Inferior parietal cortex (tissue), 1 donor: ENCODE measurements around the gene GSG1L.

Experiments used
- DNase-seq: peaks from one replicate; pipeline ENCODE4 v3.0.0-alpha.2; 2016; ENCODE audit errors: extremely low spot score

The GSG1L gene

DNA sequence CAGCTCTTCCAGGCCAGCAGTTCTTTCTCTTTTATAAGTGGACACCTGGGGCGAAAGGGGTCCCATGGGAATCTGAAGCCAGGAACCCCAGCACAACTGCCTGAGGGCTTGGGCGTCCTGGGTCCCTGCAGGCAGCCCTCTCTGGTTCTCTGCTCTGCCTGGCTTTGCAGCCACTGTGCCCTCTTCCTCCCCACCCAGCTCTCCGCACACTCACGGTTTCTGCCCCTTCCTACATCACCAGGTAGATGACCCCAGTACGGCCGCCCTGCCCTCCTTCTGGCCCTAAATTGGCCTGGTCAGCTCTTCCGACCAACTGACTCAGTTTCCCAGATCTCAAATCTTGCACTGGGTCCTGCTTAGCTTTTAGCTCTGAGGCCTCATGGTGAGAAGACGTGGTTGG is 288.3 kb downstream of the GSG1L start:
- DNase-seq, result no peak

DNA sequence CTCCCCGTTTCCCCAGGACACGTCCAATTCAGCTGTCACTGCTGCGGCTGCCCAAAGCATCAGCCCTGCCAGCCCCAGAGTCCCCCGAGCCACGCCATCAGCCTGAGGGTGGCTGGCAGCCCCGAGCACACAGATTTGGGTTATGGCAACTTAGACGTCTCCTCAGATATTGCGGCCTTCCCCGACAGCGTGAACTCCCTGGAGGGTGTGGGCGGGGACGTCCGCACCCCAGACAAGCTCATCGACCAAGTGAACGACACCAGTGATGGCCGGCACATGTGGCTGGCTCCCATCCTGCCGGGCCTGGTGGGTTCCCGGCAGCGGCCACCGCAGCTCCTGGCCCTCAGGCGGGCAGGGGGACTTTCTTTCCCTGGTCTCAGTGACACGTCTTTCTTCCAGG is 288.7 kb downstream of the GSG1L start:
- DNase-seq, result no peak

GRCh38 chr16:27773344-27773743 is 290.2 kb downstream of the GSG1L start:
- DNase-seq, result no peak

GRCh38 chr16:27772093-27772825 is 291.3 kb downstream of the GSG1L start:
- DNase-seq, result no peak

GRCh38 chr16:27771201-27771910 is 292.2 kb downstream of the GSG1L start:
- no peak for DNase-seq

GRCh38 chr16:27770271-27771196 is 293.0 kb downstream of the GSG1L start:
- no peak for DNase-seq

- no peak for DNase-seq
Measured at GRCh38 chr16:27769561-27770255, 293.8 kb downstream of the GSG1L start.

DNA sequence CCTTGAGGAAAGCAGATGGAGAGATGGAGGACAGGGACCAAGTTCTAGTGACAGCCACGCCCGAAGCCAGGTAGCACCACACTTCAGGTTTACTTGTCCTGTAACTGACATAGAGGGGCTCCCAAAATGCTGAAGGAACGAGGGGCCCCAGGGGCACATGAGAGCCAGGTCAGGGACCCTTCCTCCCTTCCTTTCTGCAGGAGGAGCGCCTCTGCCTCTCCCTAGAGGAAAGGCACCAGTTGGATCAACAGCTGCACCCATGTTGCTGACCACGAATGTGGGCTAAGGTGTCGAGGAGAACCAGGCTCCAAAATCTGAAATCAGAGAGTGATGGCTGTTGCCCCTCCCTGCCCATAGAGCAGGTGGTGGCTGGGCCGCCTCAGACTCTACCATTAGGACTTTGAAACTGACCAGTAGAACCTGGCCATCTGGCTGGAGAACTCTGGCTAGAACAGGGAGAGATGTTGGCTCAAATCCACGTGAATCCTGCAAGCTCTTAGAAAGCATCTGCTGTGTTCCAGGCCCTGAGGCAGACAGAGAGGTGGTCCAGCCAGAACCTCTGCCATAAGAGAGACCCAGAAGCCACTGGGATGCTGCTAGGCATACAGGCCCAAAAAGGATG is 294.8 kb downstream of the GSG1L start:
- DNase-seq, result no peak

- no peak for DNase-seq
Measured at GRCh38 chr16:27767971-27768591, 295.4 kb downstream of the GSG1L start.

DNA sequence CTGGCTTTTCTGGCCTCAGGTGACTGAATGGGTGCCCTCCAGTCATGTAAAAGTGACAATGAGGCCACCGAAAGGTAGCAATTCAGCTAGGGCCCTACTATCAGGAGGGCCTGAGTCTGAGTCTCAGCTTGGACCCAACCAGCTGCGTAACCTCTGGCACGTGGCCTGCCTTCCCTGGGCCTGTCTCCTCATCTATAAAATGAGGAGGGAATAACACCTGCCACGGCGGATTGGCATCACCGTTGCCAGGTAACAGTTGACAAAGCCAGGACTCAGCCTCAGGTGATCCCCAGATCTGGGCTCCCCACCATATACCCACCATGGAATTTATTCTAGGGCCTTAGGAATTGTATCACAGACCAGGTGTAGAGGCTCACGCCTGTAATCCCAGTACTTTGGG is 296.4 kb downstream of the GSG1L start:
- DNase-seq, result no peak

- DNase-seq, result no peak
Measured at GRCh38 chr16:27766236-27766925, 297.1 kb downstream of the GSG1L start.

- no peak for DNase-seq
Measured at GRCh38 chr16:27764869-27765675, 298.4 kb downstream of the GSG1L start.

DNA sequence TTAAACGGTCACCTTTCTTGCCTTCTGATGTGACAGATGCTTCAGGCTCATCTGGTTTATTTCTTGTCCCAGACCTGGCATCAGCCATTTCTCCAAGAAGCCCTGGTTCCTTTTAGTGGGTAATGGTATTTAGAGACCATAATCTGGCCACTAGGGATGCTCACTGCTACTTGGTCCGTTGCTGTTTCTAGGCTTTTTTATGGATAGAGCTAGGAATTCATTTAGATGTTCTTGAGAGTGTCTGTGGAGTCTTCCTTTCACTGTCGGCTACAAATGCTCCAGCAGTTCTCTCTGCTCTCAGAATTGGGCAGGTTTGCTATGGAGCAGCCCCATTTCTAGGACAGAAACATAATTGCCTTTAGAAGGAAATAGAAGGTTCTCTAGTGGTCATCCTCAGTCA is 299.1 kb downstream of the GSG1L start:
- DNase-seq, result no peak

DNA sequence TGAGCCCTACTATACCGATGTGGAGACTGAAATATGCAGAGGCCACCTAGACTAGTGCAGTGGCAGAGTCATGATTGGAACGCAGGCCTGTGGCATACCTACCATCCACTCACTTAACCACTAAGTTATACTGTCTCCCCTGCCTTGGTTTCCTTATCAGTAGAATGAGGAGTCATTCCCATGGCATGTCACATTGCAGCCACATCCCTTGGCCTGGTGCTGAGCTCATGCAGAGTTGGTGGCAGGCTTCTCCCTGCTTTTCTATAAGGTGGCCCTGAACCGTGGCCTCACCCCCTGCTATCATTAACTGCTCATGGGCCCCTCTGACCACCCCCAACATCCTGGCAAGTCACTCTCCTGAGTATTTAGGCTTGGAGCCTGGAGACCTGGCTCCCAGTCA is 301.1 kb downstream of the GSG1L start:
- no peak for DNase-seq

GRCh38 chr16:27761816-27762215 is 301.7 kb downstream of the GSG1L start:
- no peak for DNase-seq

DNA sequence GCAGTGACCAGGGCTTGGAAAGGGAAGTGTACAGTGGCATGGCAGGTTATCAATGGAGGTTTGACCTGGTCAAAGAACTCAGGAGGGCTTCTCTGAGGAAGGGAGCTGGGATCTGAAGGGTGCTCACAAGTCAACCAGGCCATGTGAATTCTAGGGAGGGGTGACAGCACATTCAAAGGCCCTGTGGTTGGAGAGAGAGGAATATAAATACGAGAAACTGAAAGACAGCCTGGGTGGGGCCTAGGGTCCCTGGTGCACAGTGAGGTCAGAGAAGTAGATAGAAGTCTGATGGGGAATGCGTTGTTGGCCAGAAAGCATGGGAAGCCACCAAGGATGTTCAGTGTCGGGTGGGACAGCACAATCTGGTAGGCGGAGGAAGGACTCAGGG is 302.7 kb downstream of the GSG1L start:
- no peak for DNase-seq

DNA sequence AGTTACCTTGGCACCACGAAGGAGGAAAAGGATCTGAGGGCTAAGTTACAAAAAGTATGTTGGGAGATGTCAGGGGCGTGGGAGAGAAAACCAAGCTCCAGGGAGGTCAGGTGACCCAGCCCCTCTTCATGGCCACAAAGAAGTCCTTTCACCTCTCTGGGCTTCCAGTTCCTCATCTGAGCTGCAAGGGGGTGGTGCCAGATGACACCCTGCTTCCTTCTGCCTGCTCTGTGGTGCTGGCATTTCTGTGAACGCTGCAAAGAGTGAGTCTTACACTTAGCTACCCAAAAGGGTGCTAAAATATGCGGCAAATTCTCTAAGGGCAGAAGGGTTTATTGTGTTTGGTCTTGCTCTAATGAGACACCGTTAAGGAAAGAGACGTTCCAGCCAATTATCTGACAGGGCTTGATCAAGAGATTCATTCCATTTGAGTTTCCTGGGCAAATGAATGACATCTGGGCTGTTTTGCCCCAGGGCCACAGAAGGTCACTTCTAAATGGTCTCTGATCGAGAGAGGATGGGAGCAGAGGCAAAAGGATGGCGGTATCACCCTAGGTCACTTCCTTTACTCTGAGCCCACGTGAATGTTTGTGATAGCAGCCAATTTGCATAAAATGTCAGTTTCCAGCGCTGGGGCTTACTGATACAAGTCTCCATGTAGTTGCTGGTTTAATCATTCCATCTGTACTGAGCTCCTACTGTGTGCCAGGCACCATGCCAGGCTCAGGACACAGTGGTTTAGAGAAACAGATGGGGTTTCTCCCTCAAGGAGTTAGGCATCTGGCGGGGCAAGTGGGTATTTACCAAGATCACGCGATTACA is 303.3 kb downstream of the GSG1L start:
- no peak for DNase-seq

GRCh38 chr16:27759301-27759871 is 304.1 kb downstream of the GSG1L start:
- no peak for DNase-seq
